Head of caudate nucleus (tissue), 42 donors: ENCODE measurements around the gene TPM2.
A peak's percentile ranks its signal among the peaks of the same experiment; 100 is the strongest.

ENCODE experiments used
- DNase-seq, 42 donors: peaks; one replicate each; pipeline versions ENCODE4 v3.0.0 to v3.0.0-alpha.2; 2020 to 2021; ENCODE audit warnings: mixed read lengths in 7 of 42
- intact Hi-C: fragments of 100-400 bp; cut with DNase I; formaldehyde crosslinking; loops from one replicate; pipeline ENCODE4 v1.15.0; 2022

The TPM2 gene

DNA sequence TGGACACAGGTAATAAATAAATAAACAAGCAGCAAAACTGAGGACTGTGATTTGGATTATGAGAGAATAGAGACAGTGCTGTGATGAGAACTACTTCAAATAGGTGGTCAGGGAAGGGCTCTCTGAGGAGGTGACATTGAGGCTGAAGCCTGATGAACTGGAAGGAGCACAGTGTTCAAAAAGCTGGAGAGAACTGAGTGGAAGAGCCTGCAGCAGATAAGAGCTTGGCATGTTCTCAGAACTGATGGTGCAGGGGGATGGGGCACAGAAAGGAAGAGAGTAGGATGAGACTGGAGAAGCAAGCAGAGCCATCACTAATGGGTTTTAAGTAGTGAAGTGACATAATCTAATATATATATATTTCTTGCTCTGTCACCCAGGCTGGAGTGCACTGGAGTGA is 11.2 kb upstream of the TPM2 start:
- intact Hi-C loops, result no loop called here
- no peak for DNase-seq

DNA sequence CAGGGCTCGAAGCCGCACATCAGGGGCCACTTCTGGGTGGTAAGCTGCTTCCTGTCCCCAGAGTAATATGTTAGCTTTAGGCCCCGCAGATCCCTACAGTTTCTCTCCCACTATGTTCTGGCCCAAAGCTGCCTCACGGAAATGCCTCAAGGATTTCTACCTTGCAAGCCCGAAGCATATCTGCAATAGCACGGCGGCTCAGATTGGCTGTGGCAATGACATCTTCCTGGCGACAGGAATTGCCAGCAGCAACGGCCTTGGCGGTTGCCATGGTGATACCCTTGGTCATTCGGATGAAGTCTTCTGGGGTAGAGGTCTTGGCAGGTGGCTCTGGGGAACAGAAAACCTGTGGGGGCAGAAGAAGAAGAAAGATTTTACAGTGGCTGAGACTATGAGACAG is 10.3 kb upstream of the TPM2 start:
- DNase-seq, result no peak
- intact Hi-C loops, result no loop called here

DNA sequence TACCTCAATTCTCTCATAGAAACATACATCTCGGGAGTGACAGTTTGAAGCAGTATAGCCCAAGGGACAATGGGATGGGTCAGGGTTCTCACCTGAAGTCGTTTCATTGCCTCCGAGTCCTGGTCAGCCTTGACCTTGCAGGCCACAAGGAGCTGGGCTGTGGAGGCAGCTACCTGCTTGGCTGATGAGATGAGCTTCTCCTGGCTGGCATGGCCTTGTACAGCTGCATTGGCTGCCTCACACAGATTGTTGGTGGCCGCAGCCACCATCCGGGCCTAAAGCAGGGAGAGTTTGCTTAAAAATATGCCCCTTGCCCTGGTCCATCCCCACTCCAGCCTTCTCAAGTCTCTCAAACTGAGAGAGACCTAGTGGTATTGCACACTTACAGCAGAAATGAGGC is 8.5 kb upstream of the TPM2 start:
- intact Hi-C loops, result no loop called here
- DNase-seq, result no peak

DNA sequence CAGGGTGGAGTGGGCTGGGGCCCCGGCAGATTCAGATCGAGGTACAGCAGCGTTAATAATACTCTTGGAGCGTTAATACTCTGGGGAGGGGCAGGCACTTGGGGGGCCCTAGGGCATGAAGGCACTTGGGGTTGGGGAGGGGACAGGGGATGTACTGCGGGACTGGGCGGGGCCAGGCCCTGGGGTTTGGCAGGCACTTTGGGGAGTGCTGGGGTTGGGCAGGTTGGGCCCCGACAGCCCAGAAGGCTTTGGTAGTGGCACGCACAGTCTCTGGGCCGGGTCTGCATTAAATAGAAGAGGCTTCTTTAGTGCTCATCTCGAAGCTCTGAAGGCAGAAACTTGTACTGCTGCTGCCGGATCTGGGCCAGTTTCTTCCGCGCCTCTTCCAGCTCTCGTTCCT is 7.8 kb upstream of the TPM2 start:
- intact Hi-C loops, result no loop called here
- DNase-seq, result no peak

DNA sequence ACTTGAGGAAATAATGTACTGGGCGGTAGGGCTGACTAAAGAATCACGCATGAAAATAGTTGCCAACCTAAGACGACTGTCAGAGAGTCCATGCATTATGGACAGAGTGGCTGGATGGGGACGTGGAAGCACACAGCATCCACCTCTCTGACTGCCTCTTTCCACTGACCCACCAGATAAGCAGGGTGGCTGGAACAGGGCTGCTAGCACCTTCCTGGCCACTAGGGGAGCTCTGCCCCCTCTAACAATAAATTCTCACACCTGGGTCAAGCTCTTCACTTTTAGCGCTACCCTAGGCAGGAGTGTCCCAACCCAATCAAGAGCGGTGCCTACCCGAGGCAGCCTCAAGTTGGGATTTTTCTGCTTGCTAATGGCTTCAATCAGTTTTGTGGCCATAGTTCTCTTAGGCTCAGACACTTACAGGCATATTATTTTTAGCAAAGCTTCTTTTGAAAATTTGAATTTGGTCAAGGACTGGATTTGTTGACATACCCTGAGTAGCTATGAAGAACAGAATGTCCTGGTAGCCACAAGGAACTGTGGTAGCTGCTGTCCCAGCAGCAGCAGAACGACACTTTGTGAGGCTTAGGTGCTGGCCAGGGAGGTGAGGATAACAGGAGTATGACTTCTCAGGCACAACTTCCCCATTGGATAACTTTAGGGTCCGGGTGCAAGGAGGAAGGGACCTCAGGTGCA is 6.9 kb upstream of the TPM2 start:
- intact Hi-C loops, result no loop called here

DNA sequence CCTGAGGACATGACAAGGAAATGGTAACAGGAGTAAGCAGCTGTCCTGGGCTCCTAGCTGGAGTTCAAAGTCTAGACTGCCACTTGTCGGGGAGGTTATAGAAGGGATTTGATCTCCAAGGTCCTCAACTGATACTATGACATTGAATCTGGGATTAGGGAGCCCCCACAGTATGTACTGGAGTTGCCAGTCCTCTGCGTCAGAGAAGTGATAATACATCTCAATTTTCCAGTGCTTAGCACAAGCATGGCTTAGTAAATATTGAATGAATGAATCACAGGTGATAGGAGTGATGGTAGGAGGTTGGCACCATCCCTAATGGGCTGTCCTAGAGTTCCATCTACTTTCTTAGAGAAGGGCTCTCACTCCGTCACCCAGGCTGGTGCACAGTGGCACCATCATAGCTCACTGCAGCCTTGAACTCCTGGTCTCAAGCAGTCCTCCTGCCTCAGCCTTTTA is 6.2 kb upstream of the TPM2 start:
- intact Hi-C loops, result no loop called here
- no peak for DNase-seq

More for the DNA sequence above, 6.9 kb upstream of the TPM2 start:
- DNase-seq, result peak in 39 of 42 donors; percentile 29 to 81 (median 55)

DNA sequence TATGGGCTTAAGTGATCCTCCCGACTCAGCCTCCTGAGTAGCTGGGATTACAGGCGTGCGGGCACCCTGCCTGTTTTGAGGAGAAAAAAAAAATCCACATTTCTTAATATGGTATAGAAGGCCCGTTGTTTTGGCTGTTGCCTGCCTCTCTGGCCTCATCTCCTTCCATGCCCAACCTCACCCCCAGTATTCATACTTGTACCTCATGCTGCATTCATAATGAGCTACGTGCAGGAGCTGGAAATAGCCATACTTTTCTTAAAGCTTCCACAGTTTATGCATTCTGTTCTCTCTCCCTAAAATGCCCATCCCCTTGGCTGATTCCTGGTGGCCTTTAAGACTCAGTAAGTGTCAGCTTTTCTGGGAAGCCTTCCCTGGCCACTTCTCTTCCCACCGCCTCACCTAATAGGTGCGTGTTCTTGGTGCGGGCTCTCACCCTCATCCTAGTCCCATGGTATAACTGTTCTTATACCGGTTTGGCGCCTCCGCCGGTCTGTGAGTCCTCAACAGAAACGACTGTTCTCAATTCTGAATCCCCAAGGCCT is 2.1 kb upstream of the TPM2 start:
- intact Hi-C loops, result no loop called here
- no peak for DNase-seq

DNA sequence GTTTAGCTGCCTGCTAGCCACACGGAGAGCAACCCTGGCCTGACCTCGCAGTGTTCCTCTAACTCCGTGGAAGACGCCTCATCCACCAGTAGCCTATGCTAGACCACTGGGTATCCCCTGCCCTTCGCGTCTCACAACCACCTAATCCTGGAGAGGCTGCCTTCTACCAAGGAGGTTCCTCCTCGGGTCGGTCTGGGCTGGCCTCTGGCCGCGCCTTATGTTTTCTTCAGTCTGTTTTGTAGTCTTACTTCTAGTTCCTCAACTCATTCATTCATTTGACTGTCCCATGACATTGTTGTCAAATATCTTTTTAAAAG is 1.6 kb upstream of the TPM2 start:
- intact Hi-C loops, result no loop called here

DNA sequence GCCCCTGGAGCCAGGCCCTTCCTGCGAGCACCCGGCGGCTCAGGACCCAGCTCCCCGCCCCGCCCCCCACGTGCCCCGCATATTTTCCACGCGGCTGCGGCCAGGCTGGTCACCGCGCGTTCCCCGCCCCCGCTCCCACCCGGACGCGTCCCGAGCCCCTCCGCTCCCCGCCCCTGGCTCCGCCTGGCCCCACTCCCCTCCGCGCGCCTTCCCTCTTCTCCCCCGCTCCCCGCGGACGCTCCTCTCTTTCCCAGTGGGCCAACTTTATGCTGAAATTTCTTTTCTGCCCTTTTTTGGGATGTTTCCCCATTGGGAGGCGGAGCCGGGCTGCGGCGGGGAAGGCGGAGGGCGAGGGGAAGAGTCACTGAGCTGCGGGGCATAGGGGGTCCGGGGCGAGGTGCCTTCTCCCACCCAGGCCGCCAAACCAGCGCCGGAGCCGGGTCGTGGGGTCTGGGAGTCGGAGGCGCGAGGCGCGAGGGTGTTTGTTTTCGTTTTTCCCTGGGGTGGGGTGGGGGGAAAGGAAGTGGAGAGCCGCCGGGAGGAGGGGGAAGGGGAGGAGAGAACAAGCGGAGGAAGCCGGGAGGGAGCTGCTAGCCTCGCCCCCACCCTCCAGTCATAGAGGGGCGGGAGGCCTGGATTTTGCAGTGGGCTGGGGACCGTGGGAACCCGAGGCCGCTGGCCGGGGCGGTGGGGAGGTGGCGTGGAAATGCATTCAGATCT is 1.0 kb upstream of the TPM2 start:
- DNase-seq, result peak in 40 of 42 donors; percentile 27 to 81 (median 56)
- intact Hi-C loops, result no loop called here

More for the DNA sequence above, 1.6 kb upstream of the TPM2 start:
- no peak for DNase-seq

DNA sequence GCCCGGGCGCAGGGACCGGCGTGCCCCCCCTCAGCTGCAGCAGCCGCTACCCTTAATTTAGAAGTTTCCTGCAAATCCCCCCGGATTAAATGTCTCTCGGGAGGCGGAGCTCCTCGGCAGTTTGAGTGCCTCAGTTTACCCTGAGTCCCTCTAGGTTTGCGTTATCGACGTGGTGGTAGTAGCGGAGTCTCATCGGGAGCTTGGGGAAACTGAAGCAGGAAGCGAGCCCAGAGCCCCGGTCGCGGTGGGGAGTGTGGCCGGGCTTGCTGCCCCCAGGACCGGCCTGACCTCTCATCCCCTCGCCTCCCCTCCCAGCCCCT is 529 bp upstream of the TPM2 start:
- intact Hi-C loops, result no loop called here

DNA sequence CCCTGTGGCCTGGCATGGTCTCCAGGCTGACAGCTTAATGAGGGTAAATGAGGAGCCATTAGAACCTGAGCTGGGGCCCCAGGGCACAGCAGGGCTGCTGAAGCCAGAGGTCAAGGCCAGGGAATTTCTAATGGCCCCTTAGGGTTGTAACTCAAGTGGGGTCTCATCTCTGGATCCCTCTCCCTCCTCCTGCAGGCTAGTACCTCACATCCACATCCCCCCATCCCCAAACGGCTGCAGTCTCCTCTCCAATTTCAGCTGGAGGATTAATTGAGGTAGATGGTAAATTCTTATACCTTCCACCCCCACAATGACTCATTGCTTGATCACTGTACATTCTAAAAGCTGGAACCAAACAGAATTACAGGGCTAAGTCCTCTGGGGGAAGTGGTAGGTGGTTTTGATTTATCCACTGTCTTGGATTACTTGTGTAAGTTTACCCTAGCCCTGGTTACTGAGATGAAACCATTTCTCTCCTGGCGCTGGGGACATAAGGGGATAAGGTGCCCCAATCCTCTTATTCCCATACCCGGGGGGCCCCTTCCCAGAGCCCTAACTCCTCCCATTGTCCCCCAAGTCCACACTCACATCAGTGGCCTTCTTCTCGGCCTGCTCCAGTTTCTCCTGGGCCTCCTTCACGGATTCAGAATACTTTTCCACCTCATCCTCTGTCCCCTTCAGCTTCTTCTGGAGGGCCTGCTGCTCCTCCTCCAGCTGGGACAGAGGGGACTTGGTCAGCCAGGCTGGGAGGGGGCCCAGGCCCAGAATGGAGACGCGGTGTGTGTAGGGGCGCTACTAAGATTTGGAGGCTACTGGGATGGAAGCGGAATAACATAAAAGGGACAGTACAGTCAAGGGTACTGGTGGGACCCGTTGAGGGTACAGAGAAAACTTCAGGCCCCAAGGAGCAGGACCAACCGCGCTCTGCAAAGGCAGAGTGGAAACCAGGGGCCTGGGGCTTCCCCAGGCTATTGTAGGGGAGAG is 875 bp downstream of the TPM2 start:
- intact Hi-C loops, result no loop called here
- DNase-seq, result peak in 1 of 42 donors; percentile 43

More for the DNA sequence above, 529 bp upstream of the TPM2 start:
- no peak for DNase-seq

DNA sequence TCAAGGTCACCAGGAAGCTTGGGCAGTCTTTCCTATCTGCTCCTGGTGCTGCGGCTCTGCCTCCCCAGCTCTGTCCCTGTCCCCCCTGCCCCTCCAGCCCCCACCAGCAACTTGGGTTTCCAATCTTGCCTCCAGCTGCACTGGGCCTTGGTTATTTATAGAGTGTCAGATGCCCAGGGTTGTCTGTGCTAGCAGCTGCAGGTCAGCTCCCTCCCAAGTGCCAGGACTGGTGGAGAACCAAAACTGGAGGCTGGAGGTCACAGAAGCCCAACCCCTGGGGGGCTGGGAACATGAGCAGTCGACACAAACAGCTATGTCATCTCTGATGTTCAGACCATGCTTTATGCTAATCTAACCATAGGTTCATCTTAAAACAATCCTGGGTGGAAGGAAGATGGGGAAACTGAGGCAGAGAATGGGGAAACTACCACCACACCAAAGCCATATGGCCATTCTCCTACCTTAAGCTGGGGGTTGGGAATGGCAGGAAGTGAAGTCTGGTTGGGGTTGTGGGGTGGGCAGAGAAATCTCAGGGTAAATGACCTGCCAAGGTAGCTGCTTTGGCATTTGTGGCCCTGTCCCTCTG is 1.7 kb downstream of the TPM2 start:
- DNase-seq, result no peak
- intact Hi-C loops, result no loop called here

DNA sequence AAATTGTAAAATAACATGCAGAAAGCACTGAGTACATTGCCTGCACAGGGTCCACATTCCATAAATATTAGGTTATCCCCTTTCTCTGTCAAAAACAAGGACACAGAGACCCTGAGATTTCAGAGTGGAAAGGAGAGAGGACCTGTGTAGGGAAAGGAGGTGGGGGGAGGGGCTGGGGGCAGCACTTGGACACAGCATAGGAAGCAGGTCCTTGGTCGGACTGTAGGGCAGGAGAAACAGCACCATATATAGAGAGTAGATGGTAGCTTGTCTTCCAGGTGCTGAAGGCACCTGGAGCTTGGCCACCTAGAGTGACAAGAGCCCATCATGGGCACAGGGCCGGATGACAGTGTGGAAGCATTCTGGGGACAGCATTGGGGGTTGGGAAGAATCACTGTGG is 2.4 kb downstream of the TPM2 start:
- intact Hi-C loops, result no loop called here
- DNase-seq, result no peak

DNA sequence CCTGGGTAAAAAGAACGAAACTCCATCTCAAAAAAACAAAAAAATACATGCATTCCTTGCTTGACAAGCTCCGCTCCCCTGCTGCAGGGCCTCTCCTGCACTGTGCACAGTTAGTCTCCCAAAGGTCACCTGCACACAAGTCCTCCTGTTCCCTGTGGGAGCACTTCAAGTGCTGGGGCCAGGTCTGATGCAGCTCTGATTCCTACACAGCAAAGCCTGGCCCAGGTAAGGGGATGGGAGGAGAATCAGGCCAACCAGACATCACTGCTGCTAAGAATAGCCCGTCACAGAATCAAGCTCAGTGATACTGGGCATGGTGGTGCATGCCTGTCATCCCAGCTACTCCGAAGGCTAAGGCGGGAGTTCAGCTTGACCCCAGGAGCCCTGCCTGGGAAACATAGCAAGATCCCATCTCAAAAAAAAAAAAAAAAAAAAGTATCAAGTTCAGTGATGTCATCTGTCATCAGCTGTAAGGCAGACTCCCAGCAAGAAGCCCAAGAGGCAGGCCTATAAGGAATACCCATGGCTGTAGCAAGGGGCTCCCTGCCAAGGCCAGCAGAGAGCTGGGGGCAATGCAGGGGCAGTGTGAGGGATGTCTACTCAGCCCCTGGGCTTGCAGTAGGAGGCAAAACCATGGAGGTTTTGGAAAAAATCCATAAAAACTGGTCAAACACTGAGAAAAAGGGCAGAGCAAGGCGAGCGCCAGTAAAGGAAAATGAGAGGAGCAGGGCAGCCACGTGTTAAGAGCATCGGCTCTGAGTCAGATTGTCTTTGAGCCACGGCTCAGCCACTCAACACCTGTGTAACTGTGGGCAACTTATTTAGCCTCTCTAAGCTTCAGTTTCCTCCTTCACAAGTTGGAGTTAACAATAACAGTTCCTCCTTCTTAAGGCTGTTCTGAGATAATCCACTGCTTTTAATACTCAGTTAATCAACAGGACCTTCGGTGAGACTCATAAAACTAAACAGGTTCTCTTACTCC is 3.2 kb downstream of the TPM2 start:
- intact Hi-C loops, result no loop called here
- DNase-seq, result no peak

DNA sequence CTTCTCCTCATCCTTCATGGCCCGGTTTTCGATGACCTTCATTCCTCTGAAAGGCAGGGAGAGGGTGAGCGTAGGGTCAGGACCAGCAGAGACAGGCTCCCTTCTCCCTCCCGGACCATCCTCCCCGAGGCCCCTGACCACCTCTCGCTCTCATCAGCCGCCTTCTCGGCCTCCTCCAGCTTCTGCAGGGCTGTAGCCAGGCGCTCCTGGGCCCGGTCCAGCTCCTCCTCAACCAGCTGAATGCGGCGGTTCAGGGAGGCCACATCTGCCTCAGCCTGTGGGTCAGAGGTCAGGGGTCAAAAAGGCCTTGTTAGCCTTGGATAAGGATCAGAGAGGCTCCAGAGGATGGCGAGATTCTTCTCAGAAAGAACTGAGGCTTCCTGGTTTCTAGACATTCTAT is 4.2 kb downstream of the TPM2 start:
- DNase-seq, result no peak
- intact Hi-C loops, result no loop called here

DNA sequence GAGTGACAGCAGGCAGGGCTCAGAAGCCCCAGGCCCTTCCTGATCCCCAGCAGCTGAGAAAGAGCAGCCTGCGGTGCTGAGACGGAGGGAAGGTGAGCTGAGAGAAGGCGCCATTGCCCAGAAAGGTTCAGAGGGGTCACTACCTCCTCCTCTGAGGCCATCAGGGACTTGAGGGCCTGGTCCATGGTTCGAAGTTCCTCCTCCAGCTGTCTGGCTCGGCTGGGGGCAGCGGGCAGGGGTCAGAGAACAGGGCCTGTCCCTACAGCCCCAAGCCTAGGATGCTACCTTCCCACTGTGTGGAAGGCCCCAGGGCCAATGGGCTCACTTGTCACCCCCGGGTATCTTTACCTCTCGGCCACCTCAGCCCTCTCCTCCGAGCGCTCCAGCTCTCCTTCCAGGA is 4.8 kb downstream of the TPM2 start:
- intact Hi-C loops, result no loop called here
- no peak for DNase-seq

DNA sequence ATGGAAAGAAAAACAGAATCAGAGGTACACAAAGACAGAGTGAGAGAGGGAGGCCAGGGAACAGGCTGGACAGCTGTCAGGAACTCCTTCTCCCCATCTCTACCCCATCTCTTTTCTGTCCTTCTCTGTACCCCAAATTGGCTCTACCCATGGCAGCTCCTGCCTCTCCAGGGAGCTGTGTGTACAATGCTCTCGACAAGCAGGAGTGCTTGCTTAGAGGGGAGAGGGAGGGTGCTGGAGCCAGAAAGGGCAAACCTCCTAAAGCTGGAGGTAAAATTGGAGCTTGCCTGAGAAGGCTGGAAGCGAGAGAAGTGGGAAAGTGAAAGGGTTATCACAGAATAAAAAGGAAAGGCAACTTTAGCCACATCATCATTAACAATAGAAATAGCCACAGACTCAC is 6.4 kb downstream of the TPM2 start:
- intact Hi-C loops, result no loop called here
- DNase-seq, result no peak
